HepG2 (cell line): Measurements from ENCODE around the gene NKX1-2. TPM values are rescaled to one million over a fixed set of nuclear protein-coding genes. Genes with fewer than 3 reads are reported as not detected.
A peak's percentile ranks its signal among the peaks of the same experiment; 100 is the strongest.

Experiments
- ADNP ChIP-seq: sonication (generic); formaldehyde crosslinking; IDR thresholded peaks from 2 replicates; pipeline ENCODE4 v1.4.0; 2020; ENCODE audit warnings: missing genetic modification reagents
- CBX1 ChIP-seq: IDR thresholded peaks from one replicate; pipeline ENCODE4 v1.6.1; 2016; ENCODE audit warnings: antibody characterized with exemption, low read depth
- CBX2 ChIP-seq, 2 experiments: fragments of 200-600 bp in 1 of 2; sonication (generic); formaldehyde crosslinking in 1 of 2; IDR thresholded peaks; 2 replicates each; pipeline versions ENCODE4 v1.7.0 to v1.8.1; 2018 to 2022; ENCODE audit warnings: low read depth in 2 of 2, low read length in 1 of 2, mild to moderate bottlenecking in 1 of 2, missing genetic modification reagents in 1 of 2
- HIVEP1 ChIP-seq: sonication (generic); formaldehyde crosslinking; IDR thresholded peaks from 2 replicates; pipeline ENCODE4 v1.4.0; 2020; ENCODE audit warnings: mild to moderate bottlenecking, missing genetic modification reagents
- MAZ ChIP-seq, 2 experiments: sonication (generic) in 1 of 2; formaldehyde crosslinking in 1 of 2; IDR thresholded peaks; 2 replicates each; pipeline versions ENCODE4 v1.5.0 to v1.6.1; 2012 to 2020; ENCODE audit warnings: low read depth in 2 of 2, mild to moderate bottlenecking in 2 of 2, borderline replicate concordance in 1 of 2, improper control_type of control experiment in 1 of 2, low read length in 1 of 2, missing genetic modification reagents in 1 of 2, moderate library complexity in 1 of 2
- MEIS2 ChIP-seq: sonication (generic); formaldehyde crosslinking; IDR thresholded peaks from 2 replicates; pipeline ENCODE4 v1.9.0; 2021; ENCODE audit warnings: mild to moderate bottlenecking, missing genetic modification reagents
- MTF1 ChIP-seq: sonication (generic); formaldehyde crosslinking; IDR thresholded peaks from 2 replicates; pipeline ENCODE4 v1.5.0; 2020; ENCODE audit warnings: missing genetic modification reagents
- MXD4 ChIP-seq: IDR thresholded peaks from 2 replicates; pipeline ENCODE4 v1.6.1; 2016; ENCODE audit warnings: mild to moderate bottlenecking, missing biosample characterization, missing genetic modification reagents
- MXI1 ChIP-seq: IDR thresholded peaks from 3 replicates; pipeline ENCODE4 v1.6.1; 2012; ENCODE audit warnings: low read depth, low read length, inconsistent platforms, borderline replicate concordance
- NFIC ChIP-seq: IDR thresholded peaks from 2 replicates; pipeline ENCODE4 v1.6.1; 2012; ENCODE audit warnings: mild to moderate bottlenecking, low read length, inconsistent platforms
- PRDM15 ChIP-seq: sonication (generic); formaldehyde crosslinking; IDR thresholded peaks from 2 replicates; pipeline ENCODE4 v1.4.0; 2020; ENCODE audit warnings: missing genetic modification reagents
- REL ChIP-seq: sonication (generic); formaldehyde crosslinking; conservative IDR thresholded peaks from 2 replicates; pipeline ENCODE4 v1.8.0; 2022; ENCODE audit warnings: mild to moderate bottlenecking, missing genetic modification reagents, moderate library complexity
- RFX1 ChIP-seq: fragments of 450-650 bp; IDR thresholded peaks from 2 replicates; pipeline ENCODE4 v1.6.1; 2017
- TBL1XR1 ChIP-seq: fragments of 150-350 bp; IDR thresholded peaks from 2 replicates; pipeline ENCODE4 v1.6.1; 2014; ENCODE audit warnings: borderline replicate concordance, low read length; ENCODE audit not compliant: partially characterized antibody
- ZNF296 ChIP-seq: sonication (generic); formaldehyde crosslinking; conservative IDR thresholded peaks from 2 replicates; pipeline ENCODE4 v1.5.0; 2020; ENCODE audit warnings: mild to moderate bottlenecking, missing genetic modification reagents
- ZNF512B ChIP-seq: sonication (generic); formaldehyde crosslinking; IDR thresholded peaks from 2 replicates; pipeline ENCODE4 v1.5.1; 2020; ENCODE audit warnings: missing genetic modification reagents, mild to moderate bottlenecking, borderline replicate concordance
- ZNF713 ChIP-seq: sonication (generic); formaldehyde crosslinking; IDR thresholded peaks from 2 replicates; pipeline ENCODE4 v1.4.0; 2020; ENCODE audit warnings: mild to moderate bottlenecking, missing genetic modification reagents
- ZNF772 ChIP-seq: sonication (generic); formaldehyde crosslinking; IDR thresholded peaks from 2 replicates; pipeline ENCODE4 v1.5.0; 2020; ENCODE audit warnings: mild to moderate bottlenecking, missing genetic modification reagents
- polyA plus RNA-seq, 8 experiments: library from polyadenylated mRNA; depleted of rRNA in 3 of 8; stranded (reverse) in 7 of 8; unstranded in 1 of 8; fragments of >200 nt; fragmentation: Illumina TruSeq in 4 of 8; extraction: Trizol in 4 of 8; gene quantifications; 2 replicates each; pipeline versions ENCODE4 v1.2.1 to v1.2.3, GENCODE V29; 2011 to 2016; ENCODE audit warnings: low read depth in 4 of 8, missing spikeins in 1 of 8, mixed read lengths in 1 of 8; ENCODE audit not compliant: insufficient read depth in 1 of 8
- total RNA-seq, 5 experiments: library from RNA; depleted of rRNA; stranded (reverse); fragments of >200 nt; fragmentation: Illumina TruSeq; extraction: Trizol; gene quantifications; 2 replicates each; pipeline ENCODE4 v1.2.3, GENCODE V29; 2016; ENCODE audit warnings: low read depth in 1 of 5
- TF ChIP-seq, protein P1 (sequence below): sonication (generic); formaldehyde crosslinking; IDR thresholded peaks from 2 replicates; pipeline ENCODE4 v1.5.0; 2020; ENCODE audit warnings: mild to moderate bottlenecking, low read depth, missing genetic modification reagents, borderline replicate concordance
- TF ChIP-seq, protein P2 (sequence below): sonication (generic); formaldehyde crosslinking; IDR thresholded peaks from 2 replicates; pipeline ENCODE4 v1.4.0; 2020; ENCODE audit warnings: missing genetic modification reagents

The NKX1-2 gene
- total and polyA plus RNA-seq, 2 of the 13 experiments (the other 11 are each of a cell fraction or from before 2014, with no cell fraction given): not detected

- TF ChIP-seq MXI1: peak; percentile 34; the same call in 1 of the 3 replicates
- peak; percentile 73 for TF ChIP-seq MAZ (IDR thresholded peaks at IDR 0.05; ENCODE audit: borderline replicate concordance, low read depth, low read length)
- TF ChIP-seq MAZ (CRISPR knock-in tag; IDR thresholded peaks at IDR 0.05; ENCODE audit: low read depth): peak; percentile 82
- TF ChIP-seq REL (CRISPR knock-in tag): no peak
- TF ChIP-seq NFIC: peak; percentile 79; the same call in 1 of the 2 replicates
- TF ChIP-seq PRDM15: no peak
- TF ChIP-seq MEIS2 (CRISPR knock-in tag): peak; percentile 97
- no peak for TF ChIP-seq RFX1
- no peak for TF ChIP-seq CBX1
- no peak for TF ChIP-seq ZNF296
- peak; percentile 50; the same call in 1 of the 2 replicates for TF ChIP-seq MXD4 (CRISPR knock-in tag)
- peak; percentile 86 for TF ChIP-seq TBL1XR1
- TF ChIP-seq MTF1 (CRISPR knock-in tag): no peak
- TF ChIP-seq HIVEP1: peak; percentile 97
- no peak for TF ChIP-seq ZNF512B (CRISPR knock-in tag)
- TF ChIP-seq, protein P1, sequence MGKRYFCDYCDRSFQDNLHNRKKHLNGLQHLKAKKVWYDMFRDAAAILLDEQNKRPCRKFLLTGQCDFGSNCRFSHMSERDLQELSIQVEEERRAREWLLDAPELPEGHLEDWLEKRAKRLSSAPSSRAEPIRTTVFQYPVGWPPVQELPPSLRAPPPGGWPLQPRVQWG (CRISPR knock-in tag): no peak
- peak; percentile 89 for TF ChIP-seq ZNF772
- no peak for TF ChIP-seq ZNF713 (CRISPR knock-in tag)
- TF ChIP-seq, protein P2, sequence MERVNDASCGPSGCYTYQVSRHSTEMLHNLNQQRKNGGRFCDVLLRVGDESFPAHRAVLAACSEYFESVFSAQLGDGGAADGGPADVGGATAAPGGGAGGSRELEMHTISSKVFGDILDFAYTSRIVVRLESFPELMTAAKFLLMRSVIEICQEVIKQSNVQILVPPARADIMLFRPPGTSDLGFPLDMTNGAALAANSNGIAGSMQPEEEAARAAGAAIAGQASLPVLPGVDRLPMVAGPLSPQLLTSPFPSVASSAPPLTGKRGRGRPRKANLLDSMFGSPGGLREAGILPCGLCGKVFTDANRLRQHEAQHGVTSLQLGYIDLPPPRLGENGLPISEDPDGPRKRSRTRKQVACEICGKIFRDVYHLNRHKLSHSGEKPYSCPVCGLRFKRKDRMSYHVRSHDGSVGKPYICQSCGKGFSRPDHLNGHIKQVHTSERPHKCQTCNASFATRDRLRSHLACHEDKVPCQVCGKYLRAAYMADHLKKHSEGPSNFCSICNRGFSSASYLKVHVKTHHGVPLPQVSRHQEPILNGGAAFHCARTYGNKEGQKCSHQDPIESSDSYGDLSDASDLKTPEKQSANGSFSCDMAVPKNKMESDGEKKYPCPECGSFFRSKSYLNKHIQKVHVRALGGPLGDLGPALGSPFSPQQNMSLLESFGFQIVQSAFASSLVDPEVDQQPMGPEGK (CRISPR knock-in tag): peak; percentile 94
- TF ChIP-seq CBX2 (IDR thresholded peaks at IDR 0.05; ENCODE audit: low read depth, low read length): no peak
- no peak for TF ChIP-seq CBX2 (CRISPR knock-in tag; IDR thresholded peaks at IDR 0.05; ENCODE audit: low read depth)
- TF ChIP-seq ADNP (CRISPR knock-in tag): no peak
Measured at GRCh38 chr10:124470544-124471434, 21.0 kb upstream of the NKX1-2 start (continued).
